Measurements from ENCODE around the gene TTLL1.

GRCh38 chr22:43080616-43081015 is 8.6 kb downstream of the TTLL1 start:
- TF ChIP-seq EZH2 (IDR thresholded peaks at IDR 0.05) (no peak), CTCF (IDR thresholded peaks at IDR 0.05) (no peak)

All from neural progenitor cell (in vitro differentiated cells).